ENCODE data around the gene EAF2. TPM values are rescaled to one million over a fixed set of nuclear protein-coding genes. Genes with fewer than 3 reads are reported as not detected.

Gene EAF2
- total and polyA plus RNA-seq, 7 donors, result 1.5 to 5.3 (median 4.6) TPM

GRCh38 chr3:121834157-121834670, 795 bp upstream of the EAF2 start:
- intact Hi-C loops (cut with DNase I), result loop anchor here in 1 of 2 donors (5.0 to 10.0 kb wide), 3 partner anchors 82 to 551 kb away; partner anchors contain the start of genes FAM162A, MIX23 and POLQ
- Histone ChIP-seq H3K4me1 (peaks cover 18% of the 10 kb centered on the region), H3K27ac (peak overlapping the region; percentile 83), H3K27me3 (ENCODE audit: insufficient read depth in 3 of 3, low read length in 2 of 3) (no peaks in the 10 kb centered on the region), H3K4me3 (peak overlapping the region; percentile 89), H3K36me3 (ENCODE audit: insufficient read depth in 1 of 2, low read depth in 1 of 2) (peaks cover 3 to 24% of the 10 kb centered on the region in 2 donors), H3K9me3 (no peaks in the 10 kb centered on the region)
- ATAC-seq (peak in 1 of 4 donors; percentile 24), DNase-seq (peak in 1 of 2 donors; percentile 17)
- TF ChIP-seq CTCF (IDR thresholded peaks at IDR 0.05), result no peak
- WGBS, 3 donors, result 7 to 10% (median 7%) methylated on average over 15 of the region's 15 CpGs

GRCh38 chr3:121835465-121835801, 424 bp downstream of the EAF2 start:
- 0 to 1% (median 1%) methylated on average over 11 of the region's 11 CpGs for WGBS, 3 donors
- no peaks in the 10 kb centered on the region for H3K9me3 ChIP-seq
- H3K36me3 ChIP-seq (ENCODE audit: insufficient read depth in 1 of 2, low read depth in 1 of 2), result peaks cover 3 to 19% of the 10 kb centered on the region in 2 donors
- intact Hi-C loops (cut with DNase I), result loop anchor here in 1 of 2 donors (10.0 kb wide), 2 partner anchors 291 to 549 kb away; partner anchors contain the start of genes FAM162A, MIX23 and POLQ
- DNase-seq, result no peak
- peak overlapping the region; percentile 89 for H3K4me3 ChIP-seq
- peak; percentile 22 to 46 (median 32) for ATAC-seq
- H3K4me1 ChIP-seq, result peaks cover 18% of the 10 kb centered on the region
- no peaks in the 10 kb centered on the region for H3K27me3 ChIP-seq (ENCODE audit: insufficient read depth in 3 of 3, low read length in 2 of 3)
- TF ChIP-seq CTCF (IDR thresholded peaks at IDR 0.05), result no peak
- peak overlapping the region; percentile 83 for H3K27ac ChIP-seq

GRCh38 chr3:121836064-121836463, 1.1 kb downstream of the EAF2 start:
- ATAC-seq, result no peak
- WGBS, 3 donors, result 77 to 87% (median 80%) methylated on average over 4 of the region's 4 CpGs
- peaks cover 18% of the 10 kb centered on the region for H3K4me1 ChIP-seq
- H3K27me3 ChIP-seq (ENCODE audit: insufficient read depth in 3 of 3, low read length in 2 of 3), result no peaks in the 10 kb centered on the region
- DNase-seq, result no peak
- intact Hi-C loops (cut with DNase I), result loop anchor here in 1 of 2 donors (10.0 kb wide), 2 partner anchors 291 to 549 kb away; partner anchors contain the start of genes FAM162A, MIX23 and POLQ
- peaks cover 0 to 19% of the 10 kb centered on the region in 2 donors for H3K36me3 ChIP-seq (ENCODE audit: insufficient read depth in 1 of 2, low read depth in 1 of 2)
- no peak overlapping the region for H3K27ac ChIP-seq
- no peak for TF ChIP-seq CTCF (IDR thresholded peaks at IDR 0.05)
- H3K4me3 ChIP-seq, result peak overlapping the region; percentile 89
- no peaks in the 10 kb centered on the region for H3K9me3 ChIP-seq

- 83 to 94% (median 90%) methylated on average over 3 of the region's 3 CpGs for WGBS, 3 donors
- Histone ChIP-seq H3K36me3 (ENCODE audit: insufficient read depth in 1 of 2, low read depth in 1 of 2) (peaks cover 0 to 17% of the 10 kb centered on the region in 2 donors), H3K4me1 (peaks cover 18% of the 10 kb centered on the region), H3K27me3 (ENCODE audit: insufficient read depth in 3 of 3, low read length in 2 of 3) (no peaks in the 10 kb centered on the region), H3K9me3 (no peaks in the 10 kb centered on the region), H3K27ac (no peak overlapping the region), H3K4me3 (no peak overlapping the region)
- TF ChIP-seq CTCF (IDR thresholded peaks at IDR 0.05), result no peak
- intact Hi-C loops (cut with DNase I), result loop anchor here in 1 of 2 donors (10.0 kb wide), 2 partner anchors 292 to 548 kb away; partner anchors contain the start of genes FAM162A, MIX23 and POLQ
- DNase-seq (no peak), ATAC-seq (no peak)
Observed at GRCh38 chr3:121836481-121836880, 1.5 kb downstream of the EAF2 start.

All from psoas muscle (tissue), 8 donors.